HG03378 (cell line): Measurements from ENCODE around the gene PNCK.

Source experiments
- ATAC-seq: cut with Tn5 transposase; IDR thresholded peaks from one replicate; pipeline ENCODE4 v1.9.1; 2021; ENCODE audit warnings: mild to moderate bottlenecking, moderate library complexity; ENCODE audit not compliant: unreplicated experiment

Gene PNCK

GRCh38 chrX:153662266-153662665 lies 11.3 kb downstream of the PNCK start:
- no peak for ATAC-seq

GRCh38 chrX:153659268-153659667 lies 14.3 kb downstream of the PNCK start:
- no peak for ATAC-seq

GRCh38 chrX:153657161-153657560 lies 16.5 kb downstream of the PNCK start:
- ATAC-seq: no peak

- ATAC-seq: no peak
Measured at GRCh38 chrX:153653556-153653955, 20.1 kb downstream of the PNCK start.

- ATAC-seq: no peak
Measured at GRCh38 chrX:153651540-153652079, 22.0 kb downstream of the PNCK start.

GRCh38 chrX:153650959-153651358 lies 22.7 kb downstream of the PNCK start:
- no peak for ATAC-seq

GRCh38 chrX:153649915-153650782 lies 23.5 kb downstream of the PNCK start:
- no peak for ATAC-seq

- ATAC-seq: no peak
Measured at GRCh38 chrX:153649178-153649914, 24.3 kb downstream of the PNCK start.

GRCh38 chrX:153648358-153649177 lies 25.0 kb downstream of the PNCK start:
- ATAC-seq: no peak

- ATAC-seq: no peak
Measured at GRCh38 chrX:153647461-153648357, 25.9 kb downstream of the PNCK start.

GRCh38 chrX:153646620-153647373 lies 26.8 kb downstream of the PNCK start, which contains the start of gene DUSP9:
DUSP9 (plus strand) TSS chrX:153647203; CDS start chrX:153647954, 751 bp downstream.
- ATAC-seq: no peak

- ATAC-seq: no peak
Measured at GRCh38 chrX:153645921-153646488, 27.6 kb downstream of the PNCK start.

GRCh38 chrX:153645151-153645550 lies 28.5 kb downstream of the PNCK start:
- ATAC-seq: no peak

- ATAC-seq: no peak
Measured at GRCh38 chrX:153644356-153645125, 29.1 kb downstream of the PNCK start.

GRCh38 chrX:153643431-153644351 lies 29.9 kb downstream of the PNCK start:
- no peak for ATAC-seq

- ATAC-seq: no peak
Measured at GRCh38 chrX:153642655-153643430, 30.8 kb downstream of the PNCK start.
